ENCODE results near the gene KDM2A. TPM values are rescaled to one million over a fixed set of nuclear protein-coding genes. Genes with fewer than 3 reads are reported as not detected.

The KDM2A gene
- total RNA-seq, 4 donors from 2014 or later = 48.2 to 94.9 (median 73.5) TPM

GRCh38 chr11:67277231-67277961 lies 158.3 kb downstream of the KDM2A start:
- TF ChIP-seq POLR2A (IDR thresholded peaks at IDR 0.05) (peak; percentile 25 to 26), CTCF (IDR thresholded peaks at IDR 0.05) (peak in 2 of 4 experiments; percentile 2 to 17)
- H3K9me3 ChIP-seq = no peaks in the 10 kb centered on the region
- intact Hi-C loops (cut with DNase I; ENCODE audit: low total_unique reads) = no loop called here
- peak overlapping the region in 1 of 2 donors; percentile 25 for H3K4me3 ChIP-seq
- peak; percentile 80 for DNase-seq
- H3K36me3 ChIP-seq = no peaks in the 10 kb centered on the region
- peak overlapping the region; percentile 85 to 88 for H3K27ac ChIP-seq
- no peaks in the 10 kb centered on the region for H3K27me3 ChIP-seq
- H3K4me1 ChIP-seq = peaks cover 0 to 35% of the 10 kb centered on the region in 2 donors

DNA sequence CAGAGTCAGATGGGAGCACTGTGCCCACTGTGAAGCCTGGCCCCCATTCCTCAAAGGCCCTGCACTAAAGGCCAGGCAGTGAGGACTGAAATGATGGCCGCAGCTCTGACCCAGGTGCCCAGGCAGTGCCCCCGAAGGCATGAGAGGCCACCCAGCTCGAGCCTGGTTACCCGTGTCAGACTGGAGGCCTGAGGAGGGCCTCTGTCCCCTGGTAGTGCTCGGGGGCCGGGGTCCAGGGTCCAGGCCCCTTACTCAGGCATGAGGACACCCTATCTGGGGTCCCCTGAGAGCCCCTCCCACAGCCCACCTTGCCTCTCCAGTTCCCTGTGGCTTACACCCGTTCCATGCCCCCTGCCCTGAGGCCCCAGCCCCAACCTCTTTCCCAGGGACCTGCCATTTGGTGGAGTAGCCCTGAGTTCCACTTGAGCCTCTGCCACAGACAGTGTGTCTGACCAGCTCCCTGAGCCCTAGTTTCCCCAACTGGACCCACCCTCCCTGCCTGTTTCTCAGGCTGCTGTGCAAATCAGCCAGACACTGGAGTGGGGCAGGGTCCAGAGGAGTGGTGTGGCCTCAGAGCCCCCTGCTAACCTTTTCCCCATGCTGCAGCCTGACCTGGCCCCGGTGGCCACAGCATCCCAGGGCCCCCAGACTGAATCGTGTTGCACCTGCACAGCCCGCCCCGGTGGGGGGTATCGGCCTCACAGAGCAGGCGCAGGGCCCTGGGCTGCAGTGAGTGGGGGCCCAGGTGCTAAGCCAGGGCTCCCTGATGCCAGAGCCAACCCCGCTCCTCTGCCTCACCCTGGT lies 159.3 kb downstream of the KDM2A start:
- peaks cover 0 to 34% of the 10 kb centered on the region in 2 donors for H3K4me1 ChIP-seq
- no peak overlapping the region for H3K4me3 ChIP-seq
- peak in 1 of 2 donors; percentile 15 for DNase-seq
- H3K9me3 ChIP-seq = no peaks in the 10 kb centered on the region
- intact Hi-C loops (cut with DNase I; ENCODE audit: low total_unique reads) = no loop called here
- H3K27ac ChIP-seq = peak overlapping the region; percentile 85 to 88
- H3K36me3 ChIP-seq = no peaks in the 10 kb centered on the region
- no peaks in the 10 kb centered on the region for H3K27me3 ChIP-seq
- no peak for TF ChIP-seq POLR2A (IDR thresholded peaks at IDR 0.05)
- no peak for TF ChIP-seq CTCF (IDR thresholded peaks at IDR 0.05)

DNA sequence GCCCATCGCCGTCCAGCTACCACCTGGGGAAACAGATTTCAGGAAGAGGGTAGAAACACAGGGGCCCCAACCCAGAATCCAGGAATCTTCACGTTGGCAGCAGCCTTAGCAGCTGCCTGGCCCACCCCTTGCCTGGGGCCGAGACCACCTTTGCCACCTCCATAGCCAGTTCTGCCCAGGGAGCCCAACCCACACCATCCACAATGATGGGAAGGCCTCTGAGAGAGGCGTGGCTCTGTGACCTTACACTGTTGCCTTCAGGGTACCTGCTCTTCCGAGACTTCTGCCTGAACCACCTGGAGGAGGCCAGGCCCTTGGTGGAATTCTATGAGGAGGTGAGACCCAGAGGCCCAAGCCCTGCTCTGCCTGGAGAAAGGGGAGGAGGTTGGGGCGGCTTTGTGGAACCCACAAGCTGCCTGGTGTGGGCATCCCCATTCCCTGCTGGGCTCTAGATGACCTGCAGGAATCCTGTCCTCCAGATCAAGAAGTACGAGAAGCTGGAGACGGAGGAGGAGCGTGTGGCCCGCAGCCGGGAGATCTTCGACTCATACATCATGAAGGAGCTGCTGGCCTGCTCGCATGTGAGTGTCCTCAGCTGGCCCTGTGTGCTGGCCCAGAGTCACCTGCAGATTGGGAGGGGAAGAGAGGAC lies 160.0 kb downstream of the KDM2A start:
- Histone ChIP-seq H3K4me3 (no peak overlapping the region), H3K36me3 (no peaks in the 10 kb centered on the region), H3K4me1 (peaks cover 0 to 31% of the 10 kb centered on the region in 2 donors), H3K9me3 (no peaks in the 10 kb centered on the region), H3K27me3 (no peaks in the 10 kb centered on the region), H3K27ac (peak overlapping the region in 1 of 2 donors; percentile 88)
- DNase-seq = no peak
- intact Hi-C loops (cut with DNase I; ENCODE audit: low total_unique reads) = no loop called here
- TF ChIP-seq CTCF (IDR thresholded peaks at IDR 0.05) (no peak), POLR2A (IDR thresholded peaks at IDR 0.05) (no peak)

DNA sequence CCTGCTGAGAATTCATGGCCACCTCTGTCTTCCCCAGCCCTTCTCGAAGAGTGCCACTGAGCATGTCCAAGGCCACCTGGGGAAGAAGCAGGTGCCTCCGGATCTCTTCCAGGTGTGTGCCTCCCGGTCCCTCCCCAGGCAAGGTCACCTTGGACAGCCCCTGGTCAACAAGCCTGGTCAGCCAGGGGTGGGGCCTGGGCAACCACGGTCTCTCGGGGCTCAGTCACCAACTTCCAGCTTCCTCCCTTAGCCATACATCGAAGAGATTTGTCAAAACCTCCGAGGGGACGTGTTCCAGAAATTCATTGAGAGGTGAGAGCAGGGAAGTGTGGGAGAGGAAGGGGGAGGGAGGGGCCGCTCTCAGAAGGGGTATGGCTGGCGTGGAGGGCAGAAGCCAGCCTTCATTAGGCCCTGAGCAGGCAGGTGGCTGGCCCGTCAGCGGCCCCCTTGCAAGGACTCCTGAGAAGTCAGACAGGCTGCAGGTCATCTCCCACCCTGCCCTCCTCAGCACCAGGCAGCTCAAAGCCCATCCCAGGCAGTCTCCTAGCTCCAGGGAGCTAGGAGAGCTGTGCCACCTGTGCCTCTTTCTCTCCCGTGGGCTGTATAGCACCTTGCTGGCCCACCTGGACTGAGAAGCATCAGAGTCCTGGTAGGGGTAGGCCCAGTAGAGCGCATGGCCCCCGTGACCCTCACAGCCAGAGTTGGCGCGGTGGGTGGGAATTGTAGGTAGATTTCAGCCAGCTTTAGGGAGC lies 160.7 kb downstream of the KDM2A start:
- no peaks in the 10 kb centered on the region for H3K36me3 ChIP-seq
- H3K27me3 ChIP-seq = no peaks in the 10 kb centered on the region
- peak overlapping the region in 1 of 2 donors; percentile 13 for H3K27ac ChIP-seq
- no peak overlapping the region for H3K4me3 ChIP-seq
- no peak for DNase-seq
- H3K9me3 ChIP-seq = no peaks in the 10 kb centered on the region
- TF ChIP-seq POLR2A (IDR thresholded peaks at IDR 0.05) (no peak), CTCF (IDR thresholded peaks at IDR 0.05) (no peak)
- H3K4me1 ChIP-seq = peaks cover 0 to 25% of the 10 kb centered on the region in 2 donors
- intact Hi-C loops (cut with DNase I; ENCODE audit: low total_unique reads) = no loop called here

Data from uterus (tissue), 4 donors.